AG20443 (cell line): ENCODE data around the gene BAAT.
"Not testable (repeated sequence)": the region's sequence is repeated elsewhere in the genome, so short reads cannot be mapped to it uniquely, and the experiment has no call there.

Experiments
- DNase-seq: peaks from one replicate; pipeline ENCODE4 v3.0.0; 2012; ENCODE audit warnings: low spot score, mixed read lengths

The BAAT gene

DNA sequence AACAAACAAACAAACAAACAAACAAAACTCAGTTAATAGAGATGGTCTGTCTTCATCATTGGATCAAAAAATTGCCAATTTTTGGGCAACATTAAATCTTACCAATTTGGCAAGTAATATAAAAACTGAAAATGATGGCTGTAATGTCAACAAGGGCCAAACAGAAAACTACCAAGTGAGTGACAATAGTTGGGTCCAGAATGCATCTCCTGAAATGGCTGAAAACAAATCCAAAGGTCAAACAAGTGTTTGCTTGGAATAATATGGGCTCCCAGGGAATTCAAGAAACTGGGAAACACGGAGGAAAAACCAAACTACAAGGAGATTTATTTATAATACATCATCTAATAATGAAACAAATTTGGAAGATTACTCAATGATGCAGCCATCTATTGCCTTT, 25.1 kb downstream of the BAAT start:
- no peak for DNase-seq

DNA sequence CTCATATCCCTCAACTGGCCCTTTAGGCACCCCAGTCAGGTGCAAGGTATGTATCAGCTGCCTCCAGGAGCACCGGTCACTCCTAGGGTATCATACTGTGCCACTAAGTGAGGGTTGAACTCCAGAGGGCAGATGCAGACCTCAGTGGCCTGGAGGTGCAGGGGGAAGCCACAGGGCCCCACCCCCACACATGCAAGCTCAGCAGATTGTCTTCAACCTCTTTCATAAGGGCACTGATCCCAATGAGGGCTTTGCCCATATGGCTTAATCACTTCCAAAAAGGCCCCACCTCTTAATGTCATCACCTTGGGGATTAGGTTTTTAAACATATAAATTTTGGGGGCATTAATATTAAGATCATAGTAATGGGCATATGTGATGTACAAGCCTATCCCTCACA, 28.2 kb downstream of the BAAT start:
- no peak for DNase-seq

DNA sequence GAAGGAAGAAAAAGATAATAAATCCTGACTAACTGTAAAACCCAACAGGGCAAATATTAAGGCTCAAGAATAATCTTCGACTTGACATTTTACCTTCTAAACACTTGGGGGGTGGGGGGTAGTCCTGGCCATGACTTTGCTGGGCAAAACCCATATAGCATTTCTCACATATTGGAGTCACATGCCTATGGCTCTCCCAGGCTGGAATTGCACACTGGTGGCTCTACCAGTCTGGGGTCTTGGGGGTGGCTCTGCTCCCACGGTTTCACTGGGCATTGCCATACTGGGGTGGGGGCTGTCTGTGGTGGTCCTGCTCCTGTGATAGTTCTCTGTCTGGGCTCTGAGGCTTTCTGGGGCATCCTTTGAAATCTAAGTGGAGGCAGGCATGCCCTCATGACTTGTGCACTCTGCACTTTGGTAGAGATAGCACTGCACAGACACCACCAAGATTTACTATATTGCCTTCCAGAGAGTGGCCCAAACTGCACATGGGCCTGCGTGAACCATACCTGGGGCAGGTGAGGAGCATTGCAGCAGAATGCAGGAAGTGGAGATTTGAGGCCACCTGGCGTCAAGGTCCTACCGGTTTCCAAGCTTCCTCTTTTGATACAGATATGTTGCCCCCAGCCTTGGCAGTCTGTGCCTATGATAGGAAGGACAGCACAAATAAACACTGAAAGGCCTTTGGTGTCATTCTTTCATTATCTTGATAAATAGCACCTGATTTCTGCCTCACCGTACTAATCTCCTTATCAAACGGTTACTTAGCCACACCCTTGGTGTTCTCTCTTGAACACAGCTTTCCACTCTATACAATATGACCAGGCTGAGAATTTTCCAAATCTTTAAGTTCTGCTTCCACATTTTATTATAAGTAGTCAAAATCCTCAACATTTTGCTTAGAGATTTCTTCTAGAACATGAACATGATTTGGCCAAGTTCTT, 29.8 kb downstream of the BAAT start:
- DNase-seq = no peak

DNA sequence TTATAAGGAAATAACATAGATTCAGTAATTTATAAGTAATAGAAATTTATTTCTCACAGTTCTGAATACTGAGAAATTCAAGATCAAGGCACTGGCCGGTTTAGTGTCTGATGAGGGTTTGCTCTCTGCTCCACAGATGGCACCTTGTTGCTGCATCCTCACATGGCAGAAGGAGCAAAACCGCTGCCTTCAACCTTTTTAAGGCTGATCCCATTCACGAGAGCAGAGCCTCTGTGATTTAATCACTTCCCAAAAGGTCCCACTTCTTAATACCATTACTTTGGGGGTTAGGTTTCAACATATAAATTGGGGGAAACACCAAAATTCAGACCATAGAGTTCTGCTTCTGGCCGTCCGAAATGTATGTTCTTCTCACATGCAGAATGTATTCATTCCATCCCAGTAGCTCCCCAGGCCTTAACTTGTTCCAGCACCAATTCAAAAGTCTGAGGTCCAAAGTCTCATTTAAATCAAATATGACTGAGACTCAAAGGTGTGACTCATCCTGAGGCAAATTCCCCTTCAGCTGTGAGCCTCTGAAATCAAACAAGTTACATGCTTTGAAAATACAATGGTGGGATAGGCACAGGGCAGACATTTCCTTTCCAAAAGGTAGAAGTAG, 30.6 kb downstream of the BAAT start:
- no peak for DNase-seq

GRCh38 chr9:101353683-101354082, 31.1 kb downstream of the BAAT start:
- no peak for DNase-seq

- DNase-seq = no peak
Measured at GRCh38 chr9:101352892-101353463, 31.8 kb downstream of the BAAT start.

- DNase-seq = no peak
Measured at GRCh38 chr9:101350285-101350684, 34.5 kb downstream of the BAAT start.

- DNase-seq = no peak
Measured at GRCh38 chr9:101342595-101342994, 42.2 kb downstream of the BAAT start.

GRCh38 chr9:101341958-101342357, 42.8 kb downstream of the BAAT start:
- DNase-seq = no peak

DNA sequence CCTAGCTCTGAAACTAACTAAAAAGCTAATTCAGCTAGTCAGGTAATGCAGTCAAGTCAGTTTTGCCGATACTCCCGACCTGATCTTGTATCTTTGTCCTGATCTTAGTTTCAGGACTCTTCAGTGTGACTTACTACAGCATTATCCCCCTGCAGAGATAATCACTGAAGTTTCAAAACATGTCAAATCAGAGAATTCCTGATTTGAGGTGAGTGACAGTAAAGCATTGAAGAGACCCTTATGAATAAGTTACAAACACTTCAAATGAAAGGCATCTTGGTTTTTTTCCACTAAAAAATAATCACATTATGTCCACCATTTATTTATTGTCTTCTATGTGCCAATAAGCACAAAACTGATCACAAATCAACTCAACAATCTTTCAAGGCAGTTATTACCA, 47.6 kb downstream of the BAAT start:
- no peak for DNase-seq

DNA sequence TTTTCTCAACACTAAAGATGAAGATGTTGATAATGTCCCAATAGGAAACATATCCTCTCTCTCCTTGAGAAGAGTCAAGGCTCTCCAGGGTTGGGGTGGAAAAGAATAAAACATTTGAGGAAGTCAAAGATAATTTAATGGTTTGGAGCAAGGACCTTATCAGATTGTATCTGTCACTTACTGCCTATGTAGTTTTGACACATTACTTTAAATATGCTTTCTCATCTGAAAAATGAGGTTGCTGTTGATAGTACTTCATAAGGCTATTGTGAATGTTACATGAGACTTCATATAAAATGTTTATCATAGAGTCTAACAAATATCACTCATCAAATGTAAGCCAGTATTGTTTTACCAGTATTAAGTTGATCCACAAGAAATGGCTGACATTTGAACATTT, 48.7 kb downstream of the BAAT start:
- DNase-seq = no peak

- DNase-seq = no peak
Measured at GRCh38 chr9:101333926-101334702, 50.7 kb downstream of the BAAT start.

DNA sequence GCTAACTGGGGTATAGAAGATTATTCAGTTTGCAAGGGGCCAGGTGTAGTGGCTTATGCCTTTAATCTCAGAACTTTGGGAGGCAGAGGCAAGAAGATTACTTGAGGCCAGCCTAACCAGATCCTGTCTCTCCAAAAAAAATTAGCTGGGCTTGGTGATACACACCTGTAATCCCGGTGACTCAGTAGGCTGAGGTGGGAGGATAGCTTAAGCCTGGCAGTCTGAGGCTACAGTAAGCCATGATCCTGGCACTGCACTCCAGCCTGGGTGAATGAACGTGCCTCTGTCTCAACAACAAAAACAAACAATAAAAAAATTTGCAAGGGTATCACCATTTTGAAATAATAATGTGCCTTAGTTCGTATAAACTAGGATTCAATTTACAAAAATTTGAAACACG, 51.3 kb downstream of the BAAT start:
- no peak for DNase-seq

- DNase-seq = no peak
Measured at GRCh38 chr9:101332362-101332761, 52.4 kb downstream of the BAAT start.

- DNase-seq = not testable (repeated sequence)
Measured at GRCh38 chr9:101327422-101327909, 57.3 kb downstream of the BAAT start.

DNA sequence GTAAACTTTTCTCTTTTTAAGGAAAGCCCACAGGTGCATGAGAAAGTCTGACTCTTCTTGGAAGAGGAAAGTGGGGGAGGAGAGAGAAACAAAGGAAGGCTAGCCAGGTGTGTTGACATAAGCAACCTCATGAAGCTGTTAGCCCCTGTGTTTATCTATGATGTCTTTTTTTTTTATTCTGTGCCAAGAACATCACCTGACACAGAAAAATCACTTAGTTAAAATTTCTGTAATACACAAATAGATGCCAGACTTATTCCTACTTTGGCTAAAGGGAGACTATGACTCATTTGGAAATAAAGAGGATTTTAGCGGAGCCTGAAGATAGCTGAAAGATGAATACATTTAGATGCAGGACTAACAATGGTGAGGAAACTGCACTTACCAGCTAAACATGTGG, 58.3 kb downstream of the BAAT start:
- DNase-seq = no peak

- no peak for DNase-seq
Measured at GRCh38 chr9:101326035-101326434, 58.8 kb downstream of the BAAT start.

- DNase-seq = no peak
Measured at GRCh38 chr9:101325053-101325452, 59.8 kb downstream of the BAAT start.

DNA sequence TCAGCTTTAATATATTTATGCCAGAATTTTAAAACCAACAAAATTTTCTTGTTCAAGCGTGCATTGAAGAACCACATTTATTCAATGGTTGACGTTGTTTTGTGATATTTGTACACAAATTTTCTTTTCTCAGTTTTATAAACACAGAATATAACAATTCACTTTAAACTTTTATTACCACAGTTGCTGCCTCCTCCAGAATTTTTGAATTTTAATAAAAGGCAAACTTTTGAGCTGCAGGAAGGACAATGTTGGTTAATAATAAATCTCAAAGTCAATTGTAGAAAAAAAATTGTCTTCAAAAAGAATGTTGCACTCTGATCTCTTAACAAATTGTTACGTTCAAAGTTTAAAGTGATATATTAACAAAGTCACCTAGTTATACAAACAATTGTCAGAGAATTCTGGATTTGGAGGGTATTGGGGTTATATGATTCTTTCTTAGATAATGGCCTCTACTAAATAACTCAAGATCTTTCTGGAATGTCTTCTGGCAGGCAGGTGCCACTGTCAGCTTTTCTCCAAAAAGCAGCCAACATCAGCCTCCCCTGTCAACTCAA, 60.5 kb downstream of the BAAT start:
- DNase-seq = no peak

DNA sequence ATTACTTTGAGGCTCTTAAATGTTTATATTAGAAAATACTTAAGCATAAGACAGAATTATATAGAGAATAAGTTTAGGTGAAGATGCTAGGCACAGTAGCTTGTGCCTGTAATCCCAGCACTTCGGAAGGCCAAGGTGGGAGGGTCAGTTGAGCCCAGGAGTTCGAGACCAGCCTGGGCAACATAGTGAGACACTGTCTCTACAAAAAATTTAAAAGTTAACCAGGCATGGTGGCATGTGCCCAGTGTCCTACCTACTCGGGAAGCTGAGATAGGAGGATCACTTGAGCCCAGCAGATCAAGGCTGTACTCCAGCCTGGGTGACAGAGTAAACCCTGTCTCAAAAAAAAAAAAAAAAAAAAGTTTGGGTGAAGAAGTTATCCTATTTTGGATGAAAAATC, 61.7 kb downstream of the BAAT start:
- DNase-seq = no peak

DNA sequence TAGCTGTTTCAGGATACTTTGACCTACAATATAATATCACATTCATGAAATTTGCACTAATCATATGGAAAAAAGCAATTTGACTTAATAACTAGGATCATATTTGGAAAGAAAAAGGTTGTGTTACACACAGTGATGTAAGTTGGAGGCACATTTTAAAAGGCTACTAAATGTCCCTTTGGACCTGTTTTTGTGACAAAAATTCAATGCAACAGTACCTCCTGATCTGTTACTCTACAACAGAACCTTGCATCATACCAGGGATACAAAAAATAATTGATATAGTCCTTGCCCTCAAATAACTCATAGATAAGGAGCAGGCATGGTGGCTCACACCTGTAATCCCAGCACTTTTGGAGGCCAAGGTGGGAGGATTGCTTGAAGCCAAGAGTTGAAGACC, 67.1 kb downstream of the BAAT start:
- no peak for DNase-seq

DNA sequence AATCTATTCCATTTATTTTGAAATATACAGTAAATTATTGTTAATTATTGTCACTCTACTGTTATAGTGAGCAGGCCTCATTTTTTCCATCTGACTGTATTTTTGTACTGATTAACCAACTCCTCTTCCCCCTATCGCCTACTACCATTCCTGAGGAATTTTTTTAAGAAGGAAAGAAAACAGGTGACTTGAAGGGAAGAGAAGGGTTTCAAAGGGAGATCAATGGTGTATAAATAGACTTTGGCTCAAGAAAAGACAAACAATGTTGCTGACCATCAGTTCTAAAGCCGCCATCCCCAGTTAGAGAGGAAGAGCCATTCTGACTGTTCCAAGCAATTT, 69.7 kb downstream of the BAAT start:
- no peak for DNase-seq
